Neutrophil (primary cell): ENCODE data around the gene MCTP1.
A peak's percentile ranks its signal among the peaks of the same experiment; 100 is the strongest.

Experiments used
- H3K27ac ChIP-seq: fragments of 200-600 bp; sonication (generic); 2 replicates; pipeline ENCODE4 v1.5.1; 2016; ENCODE audit warnings: mild to moderate bottlenecking, moderate library complexity
- H3K27me3 ChIP-seq: fragments of 200-600 bp; sonication (generic); 2 replicates; pipeline ENCODE4 v1.6.0; 2016; ENCODE audit warnings: mild to moderate bottlenecking
- H3K36me3 ChIP-seq: fragments of 200-600 bp; sonication (generic); 2 replicates; pipeline ENCODE4 v1.5.1; 2017
- H3K4me1 ChIP-seq, 2 experiments: fragments of 200-600 bp in 1 of 2; sonication (generic) in 1 of 2; 1 replicate in 1 of 2; 2 replicates in 1 of 2; pipeline versions ENCODE4 v1.5.1 to v1.6.1; 2013 to 2016; ENCODE audit warnings: low read depth in 1 of 2, low read length in 1 of 2, mild to moderate bottlenecking in 1 of 2, moderate library complexity in 1 of 2; ENCODE audit not compliant: control insufficient read depth in 1 of 2, insufficient read depth in 1 of 2
- H3K4me3 ChIP-seq, 2 experiments: fragments of 200-600 bp in 1 of 2; sonication (generic) in 1 of 2; 1 replicate in 1 of 2; 2 replicates in 1 of 2; pipeline ENCODE4 v1.5.1; 2013 to 2016; ENCODE audit warnings: low read depth in 1 of 2, low read length in 1 of 2, mild to moderate bottlenecking in 1 of 2, moderate library complexity in 1 of 2
- H3K9me3 ChIP-seq: fragments of 200-600 bp; sonication (generic); 2 replicates; pipeline ENCODE4 v1.5.1; 2016
- TF ChIP-seq, protein P1 (sequence below): fragments of 200-600 bp; sonication (generic); IDR thresholded peaks from 2 replicates; pipeline ENCODE4 v1.5.1; 2016; ENCODE audit warnings: antibody characterized with exemption

The MCTP1 gene

DNA sequence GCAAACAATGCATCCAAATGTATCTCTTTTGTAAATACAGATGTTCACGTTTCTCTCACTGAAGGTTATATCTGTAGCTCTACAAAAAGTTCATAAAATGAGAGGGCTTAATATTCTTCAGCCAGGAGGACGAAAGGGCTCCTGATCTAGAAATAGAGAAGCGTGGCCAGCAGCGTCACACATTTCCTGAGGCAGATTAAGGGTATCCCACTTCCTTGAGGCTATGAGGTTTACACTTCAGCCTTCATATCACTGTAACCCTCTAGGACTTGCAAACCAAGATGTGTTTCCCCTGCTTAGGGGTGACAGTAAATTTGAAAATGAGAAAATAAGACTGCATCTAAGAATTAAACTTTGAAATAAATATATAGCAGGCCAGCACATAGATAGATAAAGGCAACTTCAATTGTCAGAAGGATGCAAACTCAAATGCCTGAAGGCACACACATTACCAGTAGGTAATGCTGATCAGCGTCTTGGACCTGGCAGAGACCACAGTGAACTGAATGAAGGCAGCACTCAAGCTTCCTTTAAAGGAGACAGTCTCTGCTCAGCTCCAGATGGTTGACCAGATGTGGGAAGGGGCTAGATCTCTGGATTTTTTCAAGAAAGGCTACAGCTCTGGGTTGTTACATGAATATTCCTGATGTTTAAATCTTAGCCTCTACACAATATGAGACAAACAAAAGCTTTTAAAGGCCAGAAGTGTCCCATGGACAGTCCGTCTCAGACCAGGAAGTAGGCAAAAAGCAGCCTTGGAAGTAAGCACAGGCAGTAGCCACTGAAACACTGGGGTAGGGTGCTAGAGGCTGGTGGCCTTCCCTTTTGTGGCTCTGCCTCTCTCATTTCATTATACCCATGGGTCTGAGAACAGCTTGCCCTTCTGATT, 197.7 kb downstream of the MCTP1 start:
- Histone ChIP-seq H3K27me3 (no peaks in the 10 kb centered on the region), H3K9me3 (no peaks in the 10 kb centered on the region), H3K36me3 (no peaks in the 10 kb centered on the region), H3K4me1 (peaks cover 12 to 18% of the 10 kb centered on the region in 2 experiments), H3K27ac (peak overlapping the region; percentile 1), H3K4me3 (no peak overlapping the region)
- TF ChIP-seq, protein P1, sequence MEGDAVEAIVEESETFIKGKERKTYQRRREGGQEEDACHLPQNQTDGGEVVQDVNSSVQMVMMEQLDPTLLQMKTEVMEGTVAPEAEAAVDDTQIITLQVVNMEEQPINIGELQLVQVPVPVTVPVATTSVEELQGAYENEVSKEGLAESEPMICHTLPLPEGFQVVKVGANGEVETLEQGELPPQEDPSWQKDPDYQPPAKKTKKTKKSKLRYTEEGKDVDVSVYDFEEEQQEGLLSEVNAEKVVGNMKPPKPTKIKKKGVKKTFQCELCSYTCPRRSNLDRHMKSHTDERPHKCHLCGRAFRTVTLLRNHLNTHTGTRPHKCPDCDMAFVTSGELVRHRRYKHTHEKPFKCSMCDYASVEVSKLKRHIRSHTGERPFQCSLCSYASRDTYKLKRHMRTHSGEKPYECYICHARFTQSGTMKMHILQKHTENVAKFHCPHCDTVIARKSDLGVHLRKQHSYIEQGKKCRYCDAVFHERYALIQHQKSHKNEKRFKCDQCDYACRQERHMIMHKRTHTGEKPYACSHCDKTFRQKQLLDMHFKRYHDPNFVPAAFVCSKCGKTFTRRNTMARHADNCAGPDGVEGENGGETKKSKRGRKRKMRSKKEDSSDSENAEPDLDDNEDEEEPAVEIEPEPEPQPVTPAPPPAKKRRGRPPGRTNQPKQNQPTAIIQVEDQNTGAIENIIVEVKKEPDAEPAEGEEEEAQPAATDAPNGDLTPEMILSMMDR = no peak

DNA sequence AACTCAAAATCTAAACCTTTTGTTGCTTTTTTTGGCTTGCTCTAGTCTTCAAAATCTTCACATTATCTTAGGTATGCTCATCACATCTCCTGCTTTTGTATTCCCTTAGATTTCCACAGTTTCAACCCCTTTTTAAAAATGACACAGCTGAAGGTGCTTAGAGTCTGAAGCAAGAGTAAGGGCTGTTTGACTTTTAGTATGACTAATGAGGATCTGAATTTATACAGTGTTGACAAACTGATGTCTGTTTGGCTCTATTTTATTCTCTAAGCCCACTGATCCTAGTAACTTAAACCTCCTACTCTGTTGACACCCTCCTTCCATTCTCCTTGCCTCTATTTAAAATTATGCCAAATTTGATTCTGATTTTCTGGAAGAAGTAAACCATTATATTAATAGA, 200.1 kb downstream of the MCTP1 start:
- Histone ChIP-seq H3K4me1 (peaks cover 33 to 35% of the 10 kb centered on the region in 2 experiments), H3K27ac (no peak overlapping the region), H3K36me3 (no peaks in the 10 kb centered on the region), H3K4me3 (no peak overlapping the region), H3K9me3 (no peaks in the 10 kb centered on the region), H3K27me3 (no peaks in the 10 kb centered on the region)
- TF ChIP-seq, protein P1 = no peak

- Histone ChIP-seq H3K9me3 (no peaks in the 10 kb centered on the region), H3K4me1 (peaks cover 43 to 46% of the 10 kb centered on the region in 2 experiments), H3K4me3 (no peak overlapping the region), H3K36me3 (no peaks in the 10 kb centered on the region), H3K27ac (no peak overlapping the region), H3K27me3 (no peaks in the 10 kb centered on the region)
- TF ChIP-seq, protein P1 = no peak
Measured at GRCh38 chr5:95083606-95084005, 201.3 kb downstream of the MCTP1 start.

- no peaks in the 10 kb centered on the region for H3K9me3 ChIP-seq
- no peaks in the 10 kb centered on the region for H3K27me3 ChIP-seq
- no peaks in the 10 kb centered on the region for H3K36me3 ChIP-seq
- peak overlapping the region; percentile 67 to 79 for H3K4me3 ChIP-seq
- H3K27ac ChIP-seq = peak overlapping the region; percentile 90
- TF ChIP-seq, protein P1 = no peak
- peaks cover 55 to 57% of the 10 kb centered on the region in 2 experiments for H3K4me1 ChIP-seq
Measured at GRCh38 chr5:95081982-95082381, 202.9 kb downstream of the MCTP1 start.

GRCh38 chr5:95081500-95081960, 203.4 kb downstream of the MCTP1 start:
- no peaks in the 10 kb centered on the region for H3K36me3 ChIP-seq
- no peaks in the 10 kb centered on the region for H3K27me3 ChIP-seq
- TF ChIP-seq, protein P1 = no peak
- H3K27ac ChIP-seq = peak overlapping the region; percentile 90
- H3K4me1 ChIP-seq = peaks cover 55 to 57% of the 10 kb centered on the region in 2 experiments
- H3K4me3 ChIP-seq = peak overlapping the region; percentile 67 to 79
- H3K9me3 ChIP-seq = no peaks in the 10 kb centered on the region
